HepG2 (cell line): ENCODE measurements around the gene VARS2. TPM values are rescaled to one million over a fixed set of nuclear protein-coding genes. Genes with fewer than 3 reads are reported as not detected.

Experiments
- AHR ChIP-seq: IDR thresholded peaks from 2 replicates; pipeline ENCODE4 v1.6.1; 2018; ENCODE audit warnings: missing genetic modification reagents, missing compliant biosample characterization
- ARID3A ChIP-seq: IDR thresholded peaks from 2 replicates; pipeline ENCODE4 v1.6.1; 2012; ENCODE audit warnings: low read depth, low read length, improper control_type of control experiment
- CHD4 ChIP-seq: fragments of 200-600 bp; sonication (generic); IDR thresholded peaks from 2 replicates; pipeline ENCODE4 v1.7.0; 2017; ENCODE audit warnings: mild to moderate bottlenecking, low read length, borderline replicate concordance
- HDAC6 ChIP-seq: fragments of 200-600 bp; sonication (generic); IDR thresholded peaks from 2 replicates; pipeline ENCODE4 v1.7.0; 2017; ENCODE audit warnings: mild to moderate bottlenecking, antibody characterized with exemption, low read length, low read depth
- ZBTB20 ChIP-seq: sonication (generic); formaldehyde crosslinking; IDR thresholded peaks from 2 replicates; pipeline ENCODE4 v1.8.1; 2023; ENCODE audit warnings: missing genetic modification reagents, low read depth, mild to moderate bottlenecking, borderline replicate concordance
- ZNF160 ChIP-seq: sonication (generic); formaldehyde crosslinking; IDR thresholded peaks from 2 replicates; pipeline ENCODE4 v1.8.0; 2022; ENCODE audit warnings: mild to moderate bottlenecking, inconsistent platforms, missing genetic modification reagents
- ZNF281 ChIP-seq: sonication (generic); formaldehyde crosslinking; IDR thresholded peaks from 2 replicates; pipeline ENCODE4 v1.4.0; 2020; ENCODE audit warnings: missing genetic modification reagents, borderline replicate concordance
- ZNF34 ChIP-seq: sonication (generic); formaldehyde crosslinking; IDR thresholded peaks from 2 replicates; pipeline ENCODE4 v1.4.0; 2020; ENCODE audit warnings: mild to moderate bottlenecking, missing genetic modification reagents, borderline replicate concordance
- ZNF446 ChIP-seq: sonication (generic); formaldehyde crosslinking; IDR thresholded peaks from 2 replicates; pipeline ENCODE4 v1.5.0; 2020; ENCODE audit warnings: mild to moderate bottlenecking, missing genetic modification reagents
- ZNF709 ChIP-seq: sonication (generic); formaldehyde crosslinking; IDR thresholded peaks from 2 replicates; pipeline ENCODE4 v1.5.0; 2020; ENCODE audit warnings: mild to moderate bottlenecking, missing genetic modification reagents
- ZNF75D ChIP-seq: sonication (generic); formaldehyde crosslinking; IDR thresholded peaks from 2 replicates; pipeline ENCODE4 v1.8.1; 2023; ENCODE audit warnings: missing genetic modification reagents, mild to moderate bottlenecking, borderline replicate concordance
- ZNF781 ChIP-seq: sonication (generic); formaldehyde crosslinking; IDR thresholded peaks from 2 replicates; pipeline ENCODE4 v1.5.1; 2020; ENCODE audit warnings: borderline replicate concordance, mild to moderate bottlenecking, missing genetic modification reagents; ENCODE audit errors: not compliant biosample characterization
- polyA plus RNA-seq, 8 experiments: library from polyadenylated mRNA; depleted of rRNA in 3 of 8; stranded (reverse) in 7 of 8; unstranded in 1 of 8; fragments of >200 nt; fragmentation: Illumina TruSeq in 4 of 8; extraction: Trizol in 4 of 8; gene quantifications; 2 replicates each; pipeline versions ENCODE4 v1.2.1 to v1.2.3, GENCODE V29; 2011 to 2016; ENCODE audit warnings: low read depth in 4 of 8, missing spikeins in 1 of 8, mixed read lengths in 1 of 8; ENCODE audit not compliant: insufficient read depth in 1 of 8
- total RNA-seq, 5 experiments: library from RNA; depleted of rRNA; stranded (reverse); fragments of >200 nt; fragmentation: Illumina TruSeq; extraction: Trizol; gene quantifications; 2 replicates each; pipeline ENCODE4 v1.2.3, GENCODE V29; 2016; ENCODE audit warnings: low read depth in 1 of 5
- TF ChIP-seq, protein P1 (sequence below): IDR thresholded peaks from 2 replicates; pipeline ENCODE4 v1.6.1; 2016; ENCODE audit warnings: low read depth, missing genetic modification reagents, missing compliant biosample characterization

The VARS2 gene
- total and polyA plus RNA-seq, 2 of the 13 experiments (the other 11 are each of a cell fraction or from before 2014, with no cell fraction given) = 61.8 to 71.8 TPM

GRCh38 chr6:30930506-30930905 lies 16.5 kb downstream of the VARS2 start (continued):
- no peak for TF ChIP-seq ARID3A
- no peak for TF ChIP-seq ZBTB20 (CRISPR knock-in tag)
- TF ChIP-seq ZNF75D = no peak
- no peak for TF ChIP-seq CHD4
- TF ChIP-seq ZNF281 (CRISPR knock-in tag) = no peak
- no peak for TF ChIP-seq ZNF160 (CRISPR knock-in tag)
- no peak for TF ChIP-seq ZNF34 (CRISPR knock-in tag)
- no peak for TF ChIP-seq ZNF781 (CRISPR knock-in tag)
- TF ChIP-seq ZNF709 (CRISPR knock-in tag) = no peak
- no peak for TF ChIP-seq AHR
- TF ChIP-seq ZNF446 (CRISPR knock-in tag) = no peak
- TF ChIP-seq, protein P1, sequence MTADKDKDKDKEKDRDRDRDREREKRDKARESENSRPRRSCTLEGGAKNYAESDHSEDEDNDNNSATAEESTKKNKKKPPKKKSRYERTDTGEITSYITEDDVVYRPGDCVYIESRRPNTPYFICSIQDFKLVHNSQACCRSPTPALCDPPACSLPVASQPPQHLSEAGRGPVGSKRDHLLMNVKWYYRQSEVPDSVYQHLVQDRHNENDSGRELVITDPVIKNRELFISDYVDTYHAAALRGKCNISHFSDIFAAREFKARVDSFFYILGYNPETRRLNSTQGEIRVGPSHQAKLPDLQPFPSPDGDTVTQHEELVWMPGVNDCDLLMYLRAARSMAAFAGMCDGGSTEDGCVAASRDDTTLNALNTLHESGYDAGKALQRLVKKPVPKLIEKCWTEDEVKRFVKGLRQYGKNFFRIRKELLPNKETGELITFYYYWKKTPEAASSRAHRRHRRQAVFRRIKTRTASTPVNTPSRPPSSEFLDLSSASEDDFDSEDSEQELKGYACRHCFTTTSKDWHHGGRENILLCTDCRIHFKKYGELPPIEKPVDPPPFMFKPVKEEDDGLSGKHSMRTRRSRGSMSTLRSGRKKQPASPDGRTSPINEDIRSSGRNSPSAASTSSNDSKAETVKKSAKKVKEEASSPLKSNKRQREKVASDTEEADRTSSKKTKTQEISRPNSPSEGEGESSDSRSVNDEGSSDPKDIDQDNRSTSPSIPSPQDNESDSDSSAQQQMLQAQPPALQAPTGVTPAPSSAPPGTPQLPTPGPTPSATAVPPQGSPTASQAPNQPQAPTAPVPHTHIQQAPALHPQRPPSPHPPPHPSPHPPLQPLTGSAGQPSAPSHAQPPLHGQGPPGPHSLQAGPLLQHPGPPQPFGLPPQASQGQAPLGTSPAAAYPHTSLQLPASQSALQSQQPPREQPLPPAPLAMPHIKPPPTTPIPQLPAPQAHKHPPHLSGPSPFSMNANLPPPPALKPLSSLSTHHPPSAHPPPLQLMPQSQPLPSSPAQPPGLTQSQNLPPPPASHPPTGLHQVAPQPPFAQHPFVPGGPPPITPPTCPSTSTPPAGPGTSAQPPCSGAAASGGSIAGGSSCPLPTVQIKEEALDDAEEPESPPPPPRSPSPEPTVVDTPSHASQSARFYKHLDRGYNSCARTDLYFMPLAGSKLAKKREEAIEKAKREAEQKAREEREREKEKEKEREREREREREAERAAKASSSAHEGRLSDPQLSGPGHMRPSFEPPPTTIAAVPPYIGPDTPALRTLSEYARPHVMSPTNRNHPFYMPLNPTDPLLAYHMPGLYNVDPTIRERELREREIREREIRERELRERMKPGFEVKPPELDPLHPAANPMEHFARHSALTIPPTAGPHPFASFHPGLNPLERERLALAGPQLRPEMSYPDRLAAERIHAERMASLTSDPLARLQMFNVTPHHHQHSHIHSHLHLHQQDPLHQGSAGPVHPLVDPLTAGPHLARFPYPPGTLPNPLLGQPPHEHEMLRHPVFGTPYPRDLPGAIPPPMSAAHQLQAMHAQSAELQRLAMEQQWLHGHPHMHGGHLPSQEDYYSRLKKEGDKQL = no peak
- TF ChIP-seq HDAC6 = no peak
